ENCODE measurements around the gene ELMO3. TPM values are rescaled to one million over a fixed set of nuclear protein-coding genes. Genes with fewer than 3 reads are reported as not detected.

The ELMO3 gene
- total RNA-seq, 1 experiment from 2014 or later: 8.6 TPM

DNA sequence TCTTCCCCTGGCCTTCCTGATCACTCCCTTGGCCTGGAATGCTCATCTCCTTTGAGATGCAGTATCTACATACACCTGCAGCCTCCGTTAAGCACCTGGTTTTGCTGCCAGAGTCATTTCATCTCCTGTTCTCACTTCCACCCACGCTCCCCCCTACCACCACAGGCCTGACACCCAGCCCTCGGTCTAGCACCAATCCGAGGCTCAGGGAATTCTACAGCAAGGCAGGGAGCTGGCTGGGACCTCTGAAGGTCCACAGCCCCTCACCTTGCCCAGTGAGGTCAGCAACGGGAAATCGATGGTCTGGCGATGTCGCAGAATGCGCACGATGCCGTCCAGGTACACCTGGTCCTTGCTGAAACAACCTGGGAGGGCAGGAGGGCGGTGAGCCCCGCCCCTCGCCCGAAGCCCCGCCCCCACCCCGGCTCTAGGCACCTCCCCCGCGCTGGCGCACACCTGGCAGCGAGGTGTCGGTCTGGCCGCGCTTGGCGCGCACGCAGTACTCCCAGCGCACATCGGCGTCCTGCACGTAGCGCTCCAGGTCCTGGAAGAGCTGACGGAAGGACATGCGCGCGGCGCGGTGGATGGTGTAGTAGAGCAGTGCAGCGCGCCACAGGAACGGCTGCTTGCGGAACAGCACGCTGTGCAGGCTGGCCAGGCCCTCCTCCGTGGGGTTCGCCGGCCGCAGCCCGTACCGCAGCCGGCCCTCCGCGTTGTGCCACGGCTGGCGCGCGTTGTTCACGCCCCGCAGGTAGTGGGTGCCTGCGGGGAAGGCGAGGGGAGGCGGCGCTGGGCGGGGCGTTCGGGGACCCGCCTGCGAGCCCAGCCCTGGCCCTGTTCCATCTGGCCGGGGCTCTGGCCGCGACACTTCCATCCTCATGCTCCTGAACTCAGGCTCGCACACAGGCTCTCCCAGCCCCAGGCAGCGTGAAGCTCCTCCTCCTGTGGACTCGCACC is 20.9 kb upstream of the ELMO3 start:
- Histone ChIP-seq H3K23me2 (ENCODE audit: insufficient read length, low read depth, low read length, poor library complexity, severe bottlenecking) (peaks cover 17% of the 10 kb centered on the region), H3K9me3 (ENCODE audit: control insufficient read depth, low read depth, low read length) (no peaks in the 10 kb centered on the region), H3K4me2 (ENCODE audit: insufficient read depth, insufficient read length, low read length) (peak overlapping the region; percentile 48), H3K9ac (ENCODE audit: extremely low read depth, insufficient read length, low read length) (no peak overlapping the region), H3K79me1 (ENCODE audit: insufficient read depth, low read depth, low read length, poor library complexity, severe bottlenecking) (no peaks in the 10 kb centered on the region), H2AK5ac (ENCODE audit: insufficient read length, low read length) (no peak overlapping the region), H3K14ac (ENCODE audit: insufficient read depth, low read length) (peak overlapping the region; percentile 32; the same call in 1 of the 2 replicates), H4K20me1 (ENCODE audit: control insufficient read depth, insufficient read depth, insufficient read length) (no peaks in the 10 kb centered on the region), H3K27me3 (ENCODE audit: insufficient read depth, low read length) (peaks cover 17% of the 10 kb centered on the region; the same call in 1 of the 2 replicates), H2BK15ac (ENCODE audit: low read depth, low read length) (no peak overlapping the region), H2BK12ac (ENCODE audit: insufficient read length, low read depth, low read length) (no peak overlapping the region), H3K18ac (ENCODE audit: insufficient read length, low read depth, low read length) (no peak overlapping the region), H2AFZ (ENCODE audit: low read length) (no peak overlapping the region), H4K91ac (ENCODE audit: insufficient read length, low read depth, low read length) (no peak overlapping the region), H3K56ac (ENCODE audit: insufficient read length, low read depth, low read length) (no peak overlapping the region), H3K27ac (ENCODE audit: insufficient read length, low read depth, low read length) (no peak overlapping the region), H3K4me1 (ENCODE audit: insufficient read depth, low read length) (peaks cover 2% of the 10 kb centered on the region; the same call in 1 of the 2 replicates), H4K8ac (replicated peaks; ENCODE audit: insufficient read length, low read depth, low read length) (no peak overlapping the region), H4K5ac (ENCODE audit: insufficient read length, low read depth, low read length) (no peak overlapping the region), H3K23ac (ENCODE audit: insufficient read length, low read depth, low read length) (no peak overlapping the region), H2BK120ac (ENCODE audit: low read depth, low read length, poor library complexity, severe bottlenecking) (no peak overlapping the region), H2BK5ac (ENCODE audit: insufficient read length, low read length) (no peak overlapping the region), H3K4ac (ENCODE audit: low read depth, low read length) (no peak overlapping the region), H3K79me2 (ENCODE audit: insufficient read depth, low read length) (no peaks in the 10 kb centered on the region), H2BK20ac (ENCODE audit: low read depth, low read length, poor library complexity, severe bottlenecking) (no peak overlapping the region), H3T11ph (ENCODE audit: low read length) (no peak overlapping the region)
- TF ChIP-seq, protein P1, sequence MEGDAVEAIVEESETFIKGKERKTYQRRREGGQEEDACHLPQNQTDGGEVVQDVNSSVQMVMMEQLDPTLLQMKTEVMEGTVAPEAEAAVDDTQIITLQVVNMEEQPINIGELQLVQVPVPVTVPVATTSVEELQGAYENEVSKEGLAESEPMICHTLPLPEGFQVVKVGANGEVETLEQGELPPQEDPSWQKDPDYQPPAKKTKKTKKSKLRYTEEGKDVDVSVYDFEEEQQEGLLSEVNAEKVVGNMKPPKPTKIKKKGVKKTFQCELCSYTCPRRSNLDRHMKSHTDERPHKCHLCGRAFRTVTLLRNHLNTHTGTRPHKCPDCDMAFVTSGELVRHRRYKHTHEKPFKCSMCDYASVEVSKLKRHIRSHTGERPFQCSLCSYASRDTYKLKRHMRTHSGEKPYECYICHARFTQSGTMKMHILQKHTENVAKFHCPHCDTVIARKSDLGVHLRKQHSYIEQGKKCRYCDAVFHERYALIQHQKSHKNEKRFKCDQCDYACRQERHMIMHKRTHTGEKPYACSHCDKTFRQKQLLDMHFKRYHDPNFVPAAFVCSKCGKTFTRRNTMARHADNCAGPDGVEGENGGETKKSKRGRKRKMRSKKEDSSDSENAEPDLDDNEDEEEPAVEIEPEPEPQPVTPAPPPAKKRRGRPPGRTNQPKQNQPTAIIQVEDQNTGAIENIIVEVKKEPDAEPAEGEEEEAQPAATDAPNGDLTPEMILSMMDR (conservative IDR thresholded peaks at IDR 0.05): peak; percentile 20; the same call in 1 of the 3 replicates
- Mint-ChIP-seq H3K9me3 (no peaks in the 10 kb centered on the region; a peak in 1 of 5 replicates), H3K27ac (no peak overlapping the region), H3K27me3 (ENCODE audit: low read depth) (peaks cover 45% of the 10 kb centered on the region), H3K4me1 (peaks cover 24 to 26% of the 10 kb centered on the region in 2 experiments), H3K4me3 (peak overlapping the region; percentile 54 to 78), H3K36me3 (ENCODE audit: insufficient read depth in 1 of 3, low read depth in 3 of 3) (peaks cover 0 to 7% (median 6%) of the 10 kb centered on the region in 3 experiments; a peak in 2 of 7 replicates)
- peak; percentile 97 for DNase-seq
- no CpG with 5 or more reads among the region's 73 CpGs for WGBS (ENCODE audit: extremely low coverage, insufficient read length, low lambda C conversion rate)

Data from H9 (cell line).